OCI-LY7 (cell line): ENCODE measurements around the gene PRAME. TPM values are rescaled to one million over a fixed set of nuclear protein-coding genes. Genes with fewer than 3 reads are reported as not detected.

ENCODE experiments used
- BruUV-seq: library from RNA; stranded (reverse); fragments of 400-500 nt; replicated peaks from 2 replicates; lab custom pipeline; 2021; lab: Mats Ljungman, UMichigan
- CTCF ChIA-PET: fragments of 300-600 bp; sonication (Branson Sonifier 250); formaldehyde crosslinking; loops from one replicate; lab custom pipeline; 2022; ENCODE audit warnings: antibody characterized with exemption; ENCODE audit not compliant: unreplicated experiment; lab: Charles Lee
- POLR2A ChIA-PET: fragments of 300-600 bp; sonication (Branson Sonifier 250); formaldehyde crosslinking; loops from one replicate; lab custom pipeline; 2022; ENCODE audit warnings: antibody characterized with exemption; lab: Charles Lee
- DNase-seq: peaks from one replicate; pipeline ENCODE4 v3.0.0-alpha.2; 2015; ENCODE audit warnings: low spot score
- H2AFZ ChIP-seq: fragments of 200-600 bp; sonication (generic), shearing (Covaris generic); 2 replicates; pipeline ENCODE4 v1.6.1; 2014; ENCODE audit warnings: mild to moderate bottlenecking, antibody characterized with exemption, low read length, moderate library complexity
- H3K27ac ChIP-seq: fragments of 200-600 bp; sonication (generic); 2 replicates; pipeline ENCODE4 v1.5.1; 2014; ENCODE audit warnings: mixed run types, low read depth, mild to moderate bottlenecking, moderate library complexity, low read length, inconsistent platforms; ENCODE audit not compliant: poor library complexity, severe bottlenecking
- H3K36me3 ChIP-seq: fragments of 200-600 bp; sonication (generic); 2 replicates; pipeline ENCODE4 v1.6.1; 2014; ENCODE audit warnings: mild to moderate bottlenecking, antibody characterized with exemption, low read length, moderate library complexity, mixed read lengths; ENCODE audit not compliant: insufficient read depth
- H3K4me1 ChIP-seq: fragments of 200-600 bp; sonication (generic); 2 replicates; pipeline ENCODE4 v1.5.1; 2014; ENCODE audit warnings: mild to moderate bottlenecking, low read length; ENCODE audit not compliant: insufficient read depth, poor library complexity, severe bottlenecking
- H3K4me2 ChIP-seq: fragments of 200-600 bp; sonication (generic); 2 replicates; pipeline ENCODE4 v1.6.1; 2014; ENCODE audit warnings: mild to moderate bottlenecking, low read length
- H3K4me3 ChIP-seq: fragments of 200-600 bp; sonication (generic); 2 replicates; pipeline ENCODE4 v1.5.1; 2014; ENCODE audit warnings: mild to moderate bottlenecking, low read depth, low read length; ENCODE audit not compliant: poor library complexity, severe bottlenecking
- H3K79me2 ChIP-seq: fragments of 200-600 bp; sonication (generic); 2 replicates; pipeline ENCODE4 v1.6.1; 2016; ENCODE audit warnings: low read depth, mild to moderate bottlenecking, low read length, moderate library complexity, mixed read lengths; ENCODE audit not compliant: insufficient read depth
- H3K9me2 ChIP-seq: fragments of 200-600 bp; sonication (generic); 2 replicates; pipeline ENCODE4 v1.6.1; 2016; ENCODE audit warnings: mild to moderate bottlenecking, low read length, mixed read lengths; ENCODE audit not compliant: insufficient read depth
- H3K9me3 ChIP-seq: fragments of 200-600 bp; sonication (generic); 2 replicates; pipeline ENCODE4 v1.6.1; 2014; ENCODE audit warnings: mild to moderate bottlenecking, mixed run types, low read length, mixed read lengths
- H4K20me1 ChIP-seq: fragments of 200-600 bp; sonication (generic); 2 replicates; pipeline ENCODE4 v1.6.1; 2014; ENCODE audit warnings: mild to moderate bottlenecking, antibody characterized with exemption, low read length, moderate library complexity, mixed read lengths; ENCODE audit not compliant: insufficient read depth
- EZH2phosphoT487 ChIP-seq: fragments of 200-600 bp; sonication (generic); IDR thresholded peaks from 2 replicates; pipeline ENCODE4 v1.6.1; 2018; ENCODE audit warnings: low read depth, borderline replicate concordance, mild to moderate bottlenecking, mixed run types, antibody characterized with exemption, low read length, moderate library complexity, mixed read lengths
- intact Hi-C: fragments of 100-400 bp; cut with micrococcal nuclease; formaldehyde crosslinking; loops from one replicate; pipeline ENCODE4 v1.10.0; 2022; ENCODE audit not compliant: unreplicated experiment
- total RNA-seq, 2 experiments: library from RNA; depleted of rRNA in 1 of 2; stranded (reverse); fragments of >200 nt in 1 of 2; shearing (Covaris generic) in 1 of 2; gene quantifications; 2 replicates each; pipeline ENCODE4 v1.2.3, GENCODE V29; 2014 to 2022
- TF ChIP-seq, protein P1 (sequence below): fragments of 200-600 bp; sonication (generic); conservative IDR thresholded peaks from 2 replicates; pipeline ENCODE4 v1.5.1; 2014; ENCODE audit warnings: mild to moderate bottlenecking, antibody characterized with exemption, low read length, moderate library complexity, mixed read lengths

The PRAME gene
- total RNA-seq, 2 experiments from 2014 or later: 0.28 TPM; not detected in 1

- Histone ChIP-seq H3K9me3 (no peaks in the 10 kb centered on the region), H3K4me2 (no peak overlapping the region), H3K9me2 (no peaks in the 10 kb centered on the region), H3K36me3 (no peaks in the 10 kb centered on the region), H3K4me1 (no peaks in the 10 kb centered on the region), H2AFZ (no peak overlapping the region), H4K20me1 (no peaks in the 10 kb centered on the region), H3K27ac (no peak overlapping the region), H3K4me3 (no peak overlapping the region), H3K79me2 (no peaks in the 10 kb centered on the region)
- no TSS peak for BruUV-seq
- intact Hi-C loops: no loop called here
- no peak for DNase-seq
- ChIA-PET CTCF (no interaction called here), POLR2A (no interaction called here)
- TF ChIP-seq EZH2phosphoT487: no peak
- TF ChIP-seq, protein P1, sequence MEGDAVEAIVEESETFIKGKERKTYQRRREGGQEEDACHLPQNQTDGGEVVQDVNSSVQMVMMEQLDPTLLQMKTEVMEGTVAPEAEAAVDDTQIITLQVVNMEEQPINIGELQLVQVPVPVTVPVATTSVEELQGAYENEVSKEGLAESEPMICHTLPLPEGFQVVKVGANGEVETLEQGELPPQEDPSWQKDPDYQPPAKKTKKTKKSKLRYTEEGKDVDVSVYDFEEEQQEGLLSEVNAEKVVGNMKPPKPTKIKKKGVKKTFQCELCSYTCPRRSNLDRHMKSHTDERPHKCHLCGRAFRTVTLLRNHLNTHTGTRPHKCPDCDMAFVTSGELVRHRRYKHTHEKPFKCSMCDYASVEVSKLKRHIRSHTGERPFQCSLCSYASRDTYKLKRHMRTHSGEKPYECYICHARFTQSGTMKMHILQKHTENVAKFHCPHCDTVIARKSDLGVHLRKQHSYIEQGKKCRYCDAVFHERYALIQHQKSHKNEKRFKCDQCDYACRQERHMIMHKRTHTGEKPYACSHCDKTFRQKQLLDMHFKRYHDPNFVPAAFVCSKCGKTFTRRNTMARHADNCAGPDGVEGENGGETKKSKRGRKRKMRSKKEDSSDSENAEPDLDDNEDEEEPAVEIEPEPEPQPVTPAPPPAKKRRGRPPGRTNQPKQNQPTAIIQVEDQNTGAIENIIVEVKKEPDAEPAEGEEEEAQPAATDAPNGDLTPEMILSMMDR: no peak
Observed at GRCh38 chr22:22547692-22548300, 11.3 kb downstream of the PRAME start.

- DNase-seq: no peak
- H4K20me1 ChIP-seq: no peaks in the 10 kb centered on the region
- no TSS peak for BruUV-seq
- no peak overlapping the region for H3K4me2 ChIP-seq
- no peak overlapping the region for H3K27ac ChIP-seq
- ChIA-PET POLR2A (no interaction called here), CTCF (interaction anchor here (0.6 kb wide), 1 partner anchor 119 kb away, joined by 3 read pairs; no protein-coding TSS in a partner anchor)
- no peaks in the 10 kb centered on the region for H3K36me3 ChIP-seq
- no peaks in the 10 kb centered on the region for H3K9me2 ChIP-seq
- intact Hi-C loops: no loop called here
- no peak overlapping the region for H2AFZ ChIP-seq
- no peaks in the 10 kb centered on the region for H3K9me3 ChIP-seq
- TF ChIP-seq EZH2phosphoT487: no peak
- TF ChIP-seq, protein P1: no peak
- no peaks in the 10 kb centered on the region for H3K4me1 ChIP-seq
- no peak overlapping the region for H3K4me3 ChIP-seq
- H3K79me2 ChIP-seq: no peaks in the 10 kb centered on the region
Observed at GRCh38 chr22:22547226-22547625, 11.8 kb downstream of the PRAME start.

DNA sequence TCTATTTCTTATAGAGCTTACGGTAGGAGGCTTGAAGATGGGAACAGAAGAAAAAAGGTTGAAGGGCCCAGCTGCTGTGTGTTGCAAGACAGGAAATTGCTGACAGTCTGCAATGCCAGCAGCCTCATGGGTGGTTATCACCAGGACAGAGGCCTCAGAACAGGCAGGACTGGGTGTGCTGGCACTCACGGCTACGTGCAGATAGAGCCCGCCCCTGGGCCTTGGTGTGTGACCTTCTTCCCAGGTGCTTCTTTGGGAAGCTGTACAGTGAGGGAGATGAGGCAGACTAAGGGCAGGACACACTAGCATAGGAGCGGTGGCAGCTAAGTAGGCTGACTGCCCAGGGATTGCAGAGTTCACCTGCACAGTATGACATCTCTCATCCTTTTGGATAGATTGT is 12.6 kb downstream of the PRAME start:
- no peaks in the 10 kb centered on the region for H3K9me3 ChIP-seq
- intact Hi-C loops: no loop called here
- H3K9me2 ChIP-seq: no peaks in the 10 kb centered on the region
- no peak for DNase-seq
- H2AFZ ChIP-seq: no peak overlapping the region
- no peaks in the 10 kb centered on the region for H3K79me2 ChIP-seq
- ChIA-PET POLR2A (no interaction called here), CTCF (interaction anchor here (0.6 kb wide), 1 partner anchor 120 kb away, joined by 3 read pairs; no protein-coding TSS in a partner anchor)
- H3K4me1 ChIP-seq: no peaks in the 10 kb centered on the region
- H3K36me3 ChIP-seq: no peaks in the 10 kb centered on the region
- H3K27ac ChIP-seq: no peak overlapping the region
- no peak overlapping the region for H3K4me3 ChIP-seq
- no peak overlapping the region for H3K4me2 ChIP-seq
- BruUV-seq: no TSS peak
- no peak for TF ChIP-seq EZH2phosphoT487
- TF ChIP-seq, protein P1: no peak
- no peaks in the 10 kb centered on the region for H4K20me1 ChIP-seq
